ENCODE results near the gene DSCAM. TPM values are rescaled to one million over a fixed set of nuclear protein-coding genes. Genes with fewer than 3 reads are reported as not detected.

Gene DSCAM
- total and polyA plus RNA-seq, 10 of the 15 experiments (the other 5 are each of a cell fraction or from before 2014, with no cell fraction given) = not detected

- BruUV-seq (replicated peaks) = no TSS peak
- Histone ChIP-seq H3K27me3 (replicated peaks in 1 of 2; ENCODE audit: control insufficient read depth in 2 of 2, insufficient read depth in 2 of 2, low read length in 1 of 2) (no peaks in the 10 kb centered on the region), H3K36me3 (ENCODE audit: control insufficient read depth in 2 of 2, insufficient read depth in 2 of 2, low read length in 1 of 2) (no peaks in the 10 kb centered on the region), H3K27ac (ENCODE audit: control insufficient read depth, insufficient read depth) (no peak overlapping the region), H3K9me3 (replicated peaks; ENCODE audit: control insufficient read depth, insufficient read depth, low read length) (no peaks in the 10 kb centered on the region; the same call in 2 of the 3 replicates), H4K20me1 (ENCODE audit: control insufficient read depth, insufficient read depth) (no peaks in the 10 kb centered on the region), H3K4me2 (ENCODE audit: control insufficient read depth, insufficient read depth) (no peak overlapping the region), H3K4me3 (no peak overlapping the region), H2AFZ (ENCODE audit: control insufficient read depth, low read depth, low read length) (no peak overlapping the region), H3K4me1 (ENCODE audit: control insufficient read depth, insufficient read depth, low read length) (no peaks in the 10 kb centered on the region), H3K9ac (ENCODE audit: control insufficient read depth, insufficient read depth, low read length) (no peak overlapping the region), H3K79me2 (ENCODE audit: control insufficient read depth, insufficient read depth, low read length) (no peaks in the 10 kb centered on the region)
- TF ChIP-seq RAD21 (IDR thresholded peaks at IDR 0.05; ENCODE audit: insufficient read depth, low read depth, low read length) (no peak), TCF7 (IDR thresholded peaks at IDR 0.05; ENCODE audit: borderline replicate concordance) (no peak), ZNF217 (IDR thresholded peaks at IDR 0.05) (no peak), FOS (IDR thresholded peaks at IDR 0.05; ENCODE audit: borderline replicate concordance, extremely low read depth, insufficient read length) (no peak), STAT3 (IDR thresholded peaks at IDR 0.05; ENCODE audit: low read depth, low read length) (no peak), REST (IDR thresholded peaks at IDR 0.05; ENCODE audit: low read depth, low read length) (no peak), SUPT20H (IDR thresholded peaks at IDR 0.05; ENCODE audit: borderline replicate concordance, control insufficient read depth, low read depth, low read length) (no peak), ZZZ3 (IDR thresholded peaks at IDR 0.05; ENCODE audit: control insufficient read depth, insufficient read length, low read depth) (no peak), SIX5 (IDR thresholded peaks at IDR 0.05; ENCODE audit: low read depth, low read length, severe bottlenecking) (no peak), CHD4 (IDR thresholded peaks at IDR 0.05) (no peak), PAX5 (IDR thresholded peaks at IDR 0.05; ENCODE audit: borderline replicate concordance, low read depth, low read length) (no peak), ESRRA (IDR thresholded peaks at IDR 0.05; ENCODE audit: low read length) (no peak)
- SMC1A ChIA-PET (ENCODE audit: uncharacterized antibody, unreplicated experiment) = no interaction called here
- CTCF ChIA-PET = no interaction called here
- WGBS (ENCODE audit: insufficient coverage, insufficient replicate concordance, low lambda C conversion rate, missing lambda C conversion rate) = 3% methylated on average over 2 of the region's 2 CpGs
- no peak for FAIRE-seq
- intact Hi-C loops (cut with micrococcal nuclease; ENCODE audit: unreplicated experiment) = no loop called here
- RAD21 ChIA-PET (ENCODE audit: unreplicated experiment) = no interaction called here
- POLR2A ChIA-PET = no interaction called here
- in situ Hi-C loops (cut with MboI) = no loop called here
- no peak for DNase-seq (ENCODE audit: low read depth, low spot score)
- ATAC-seq = no peak
Observed at GRCh38 chr21:39971956-39972355, 875.0 kb downstream of the DSCAM start.

Measured in GM12878 (cell line).